Type B pancreatic cell (in vitro differentiated cells): ENCODE data around the gene GLRA3. TPM values are rescaled to one million over a fixed set of nuclear protein-coding genes. Genes with fewer than 3 reads are reported as not detected.

Experiments used
- DNase-seq: peaks from one replicate; pipeline ENCODE4 v3.0.0; 2021; ENCODE audit warnings: mixed read lengths; ENCODE audit not compliant: unreplicated experiment; ENCODE audit errors: extremely low spot score
- H3K27ac Mint-ChIP-seq: 2 replicates; pipeline ENCODE4 v1.8.0; 2021; ENCODE audit warnings: mild to moderate bottlenecking, mixed read lengths
- H3K27me3 Mint-ChIP-seq: 2 replicates; pipeline ENCODE4 v1.8.0; 2021; ENCODE audit warnings: mixed read lengths
- H3K36me3 Mint-ChIP-seq: 2 replicates; pipeline ENCODE4 v1.8.0; 2021; ENCODE audit warnings: mixed read lengths
- H3K4me1 Mint-ChIP-seq: one replicate; pipeline ENCODE4 v1.8.0; 2021; ENCODE audit warnings: mixed read lengths; ENCODE audit not compliant: unreplicated experiment
- H3K4me3 Mint-ChIP-seq: 2 replicates; pipeline ENCODE4 v1.8.0; 2021; ENCODE audit warnings: mild to moderate bottlenecking, mixed read lengths
- H3K9me3 Mint-ChIP-seq: 2 replicates; pipeline ENCODE4 v1.8.0; 2021; ENCODE audit warnings: mixed read lengths
- total RNA-seq: library from RNA; stranded (reverse); gene quantifications from 2 replicates; pipeline ENCODE4 v1.2.1, GENCODE V29; 2021; ENCODE audit warnings: low replicate concordance
- TF ChIP-seq, protein P1 (sequence below): fragments of 200-600 bp; sonication (generic); conservative IDR thresholded peaks from 2 replicates; pipeline ENCODE4 v1.5.0; 2021; ENCODE audit warnings: antibody characterized with exemption, mild to moderate bottlenecking

The GLRA3 gene
- total RNA-seq, 1 donor from 2014 or later, result 0.60 TPM

DNA sequence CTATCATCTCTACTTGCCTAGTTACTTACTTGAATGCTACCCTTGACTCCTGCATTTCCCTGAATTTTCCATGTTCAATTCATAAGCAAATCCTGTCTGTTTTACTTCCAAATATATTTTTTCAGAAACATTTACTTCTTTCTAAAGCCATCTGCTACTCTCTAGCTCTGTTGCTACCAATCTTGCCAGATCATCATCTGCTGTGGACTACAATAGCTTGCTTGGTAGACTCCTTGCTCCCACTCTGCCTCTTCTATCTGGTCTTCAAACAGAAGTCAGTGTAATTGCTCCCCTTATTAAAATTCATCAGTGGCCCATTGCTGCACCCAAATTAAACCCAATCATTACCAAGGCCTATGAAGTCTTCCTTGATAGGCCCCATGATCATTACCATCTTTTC, 155.2 kb downstream of the GLRA3 start:
- TF ChIP-seq, protein P1, sequence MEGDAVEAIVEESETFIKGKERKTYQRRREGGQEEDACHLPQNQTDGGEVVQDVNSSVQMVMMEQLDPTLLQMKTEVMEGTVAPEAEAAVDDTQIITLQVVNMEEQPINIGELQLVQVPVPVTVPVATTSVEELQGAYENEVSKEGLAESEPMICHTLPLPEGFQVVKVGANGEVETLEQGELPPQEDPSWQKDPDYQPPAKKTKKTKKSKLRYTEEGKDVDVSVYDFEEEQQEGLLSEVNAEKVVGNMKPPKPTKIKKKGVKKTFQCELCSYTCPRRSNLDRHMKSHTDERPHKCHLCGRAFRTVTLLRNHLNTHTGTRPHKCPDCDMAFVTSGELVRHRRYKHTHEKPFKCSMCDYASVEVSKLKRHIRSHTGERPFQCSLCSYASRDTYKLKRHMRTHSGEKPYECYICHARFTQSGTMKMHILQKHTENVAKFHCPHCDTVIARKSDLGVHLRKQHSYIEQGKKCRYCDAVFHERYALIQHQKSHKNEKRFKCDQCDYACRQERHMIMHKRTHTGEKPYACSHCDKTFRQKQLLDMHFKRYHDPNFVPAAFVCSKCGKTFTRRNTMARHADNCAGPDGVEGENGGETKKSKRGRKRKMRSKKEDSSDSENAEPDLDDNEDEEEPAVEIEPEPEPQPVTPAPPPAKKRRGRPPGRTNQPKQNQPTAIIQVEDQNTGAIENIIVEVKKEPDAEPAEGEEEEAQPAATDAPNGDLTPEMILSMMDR, result no peak
- Mint-ChIP-seq H3K27ac (no peak overlapping the region), H3K36me3 (no peaks in the 10 kb centered on the region), H3K9me3 (no peaks in the 10 kb centered on the region), H3K27me3 (no peaks in the 10 kb centered on the region), H3K4me1 (no peaks in the 10 kb centered on the region), H3K4me3 (no peak overlapping the region)
- DNase-seq, result no peak

DNA sequence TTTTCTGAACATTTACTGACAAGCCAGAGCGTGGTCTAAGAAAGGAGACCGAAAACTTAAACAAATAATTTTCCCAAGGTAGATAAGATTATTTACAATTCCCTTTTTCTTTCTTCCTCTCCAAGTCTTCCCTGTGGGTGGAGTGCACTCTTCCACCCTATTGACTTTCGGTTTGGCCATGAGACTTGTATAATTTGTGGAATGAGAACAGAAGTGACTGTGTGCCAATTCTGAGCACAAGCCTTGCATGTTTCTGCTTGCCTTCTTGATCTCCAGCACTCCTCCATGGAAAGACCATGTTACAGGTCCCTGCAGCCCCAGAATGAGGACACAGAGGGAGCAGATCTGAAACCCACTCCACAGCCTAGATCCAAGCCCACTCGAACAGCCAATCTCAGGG, 156.8 kb downstream of the GLRA3 start:
- TF ChIP-seq, protein P1, result no peak
- no peaks in the 10 kb centered on the region for H3K4me1 Mint-ChIP-seq
- no peak for DNase-seq
- H3K27me3 Mint-ChIP-seq, result no peaks in the 10 kb centered on the region
- H3K27ac Mint-ChIP-seq, result no peak overlapping the region
- no peaks in the 10 kb centered on the region for H3K36me3 Mint-ChIP-seq
- H3K4me3 Mint-ChIP-seq, result no peak overlapping the region
- no peaks in the 10 kb centered on the region for H3K9me3 Mint-ChIP-seq

DNA sequence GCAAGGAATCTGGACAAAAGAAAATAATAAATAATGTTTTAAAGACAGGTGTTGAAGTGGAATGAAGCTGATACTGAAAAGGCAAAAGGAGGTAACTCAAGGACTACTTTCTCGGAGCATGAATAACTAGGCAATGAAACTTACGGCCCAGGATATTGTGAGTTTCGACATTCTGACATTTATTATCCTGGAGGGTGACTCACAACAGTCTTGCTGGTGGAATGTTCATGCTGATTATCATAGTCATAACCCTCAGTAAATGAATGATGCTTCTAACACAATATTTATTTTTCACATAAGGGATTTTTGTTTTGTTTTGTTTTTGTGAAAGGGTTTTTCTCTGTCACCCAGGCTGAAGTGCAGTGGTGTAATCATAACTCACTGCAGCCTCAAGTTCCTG, 159.8 kb downstream of the GLRA3 start:
- TF ChIP-seq, protein P1, result no peak
- Mint-ChIP-seq H3K9me3 (no peaks in the 10 kb centered on the region), H3K27me3 (no peaks in the 10 kb centered on the region), H3K4me3 (no peak overlapping the region), H3K4me1 (no peaks in the 10 kb centered on the region), H3K27ac (no peak overlapping the region), H3K36me3 (no peaks in the 10 kb centered on the region)
- DNase-seq, result no peak

DNA sequence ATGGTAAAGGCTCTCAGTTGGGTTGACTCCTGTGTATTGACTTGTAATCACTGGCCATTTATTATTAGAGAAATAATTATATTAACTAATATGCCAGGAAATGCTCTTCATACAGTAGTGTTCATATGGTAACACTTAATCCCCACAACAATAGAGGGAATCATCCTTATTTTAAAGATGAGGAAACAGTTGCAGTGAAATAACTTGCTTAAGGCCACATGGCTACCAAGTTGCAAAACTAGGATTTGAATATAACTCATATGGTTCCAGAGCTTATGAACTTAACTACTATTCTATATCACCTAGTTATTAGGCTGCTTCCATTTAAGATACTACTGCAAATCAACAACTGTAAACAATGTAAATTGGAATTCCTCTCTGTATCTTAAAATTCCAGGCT, 163.2 kb downstream of the GLRA3 start:
- no peaks in the 10 kb centered on the region for H3K36me3 Mint-ChIP-seq

DNA sequence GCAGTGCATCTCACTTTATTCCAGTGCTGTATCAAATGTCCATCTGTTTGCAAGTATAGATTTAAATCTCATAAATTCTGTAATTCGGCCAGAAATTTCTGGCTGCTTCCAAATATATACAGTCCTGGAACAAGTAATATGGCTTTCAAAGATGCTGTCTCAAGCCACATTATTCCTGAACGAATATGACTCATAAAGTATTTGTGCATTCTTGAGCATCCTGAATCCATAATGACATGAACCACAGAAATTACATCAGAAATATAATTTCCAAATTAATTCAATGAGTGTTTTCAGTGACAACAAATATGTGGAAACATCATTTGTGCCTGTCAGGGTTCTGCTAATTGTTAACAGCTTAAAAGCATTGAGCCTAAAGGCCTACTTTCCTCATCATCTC, 165.8 kb downstream of the GLRA3 start:
- Mint-ChIP-seq H3K27me3 (no peaks in the 10 kb centered on the region), H3K27ac (no peak overlapping the region), H3K9me3 (no peaks in the 10 kb centered on the region), H3K4me3 (no peak overlapping the region), H3K36me3 (no peaks in the 10 kb centered on the region), H3K4me1 (no peaks in the 10 kb centered on the region)
- DNase-seq, result no peak
- TF ChIP-seq, protein P1, result no peak

More for the DNA sequence above, 163.2 kb downstream of the GLRA3 start:
- Mint-ChIP-seq H3K27me3 (no peaks in the 10 kb centered on the region), H3K4me3 (no peak overlapping the region), H3K4me1 (no peaks in the 10 kb centered on the region), H3K27ac (no peak overlapping the region), H3K9me3 (no peaks in the 10 kb centered on the region)
- TF ChIP-seq, protein P1, result no peak
- no peak for DNase-seq

DNA sequence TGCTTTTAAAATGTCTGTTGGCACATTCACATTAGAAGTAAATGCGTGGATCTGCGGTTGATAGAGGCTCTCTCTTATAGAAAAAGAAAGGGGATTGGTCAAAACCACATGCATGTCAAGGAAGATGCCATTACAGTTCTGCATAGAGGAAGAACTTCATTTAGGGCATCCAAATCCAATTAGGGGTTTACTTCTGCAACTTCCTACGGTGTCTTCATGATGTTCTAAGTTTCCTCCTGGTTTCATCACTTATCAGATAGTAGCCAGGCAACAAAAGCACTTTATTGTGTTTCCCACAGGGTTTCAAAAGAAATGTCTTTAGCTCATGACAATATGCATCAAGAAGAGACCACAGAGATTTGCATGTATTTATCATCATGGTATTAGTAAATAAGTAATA, 170.8 kb downstream of the GLRA3 start:
- Mint-ChIP-seq H3K36me3 (no peaks in the 10 kb centered on the region), H3K9me3 (no peaks in the 10 kb centered on the region), H3K27ac (no peak overlapping the region), H3K4me3 (no peak overlapping the region), H3K4me1 (no peaks in the 10 kb centered on the region), H3K27me3 (no peaks in the 10 kb centered on the region)
- TF ChIP-seq, protein P1, result no peak
- no peak for DNase-seq
